H9 (cell line): ENCODE data around the gene LRP2. TPM values are rescaled to one million over a fixed set of nuclear protein-coding genes. Genes with fewer than 3 reads are reported as not detected.

Source experiments
- DNase-seq: peaks from one replicate; pipeline ENCODE4 v3.0.0-alpha.2; 2017
- H2AFZ ChIP-seq: one replicate; pipeline ENCODE4 v1.6.1; 2013; ENCODE audit warnings: mild to moderate bottlenecking, low read length, control low read depth, moderate library complexity
- H2AK5ac ChIP-seq: 2 replicates; pipeline ENCODE4 v1.6.1; 2013; ENCODE audit warnings: low read length, control low read depth, mixed read lengths; ENCODE audit not compliant: insufficient read length
- H2BK120ac ChIP-seq: one replicate; pipeline ENCODE4 v1.6.1; 2013; ENCODE audit warnings: low read depth, mild to moderate bottlenecking, low read length, control low read depth, inconsistent platforms; ENCODE audit not compliant: poor library complexity, severe bottlenecking
- H2BK12ac ChIP-seq: 2 replicates; pipeline ENCODE4 v1.6.1; 2013; ENCODE audit warnings: low read length, control low read depth, mixed read lengths, low read depth; ENCODE audit not compliant: insufficient read length
- H2BK15ac ChIP-seq: 2 replicates; pipeline ENCODE4 v1.6.1; 2013; ENCODE audit warnings: low read depth, low read length, control low read depth
- H2BK20ac ChIP-seq: one replicate; pipeline ENCODE4 v1.6.1; 2013; ENCODE audit warnings: low read depth, mild to moderate bottlenecking, low read length, control low read depth, inconsistent platforms; ENCODE audit not compliant: poor library complexity, severe bottlenecking
- H2BK5ac ChIP-seq: 2 replicates; pipeline ENCODE4 v1.6.1; 2013; ENCODE audit warnings: low read length, control low read depth, mixed read lengths; ENCODE audit not compliant: insufficient read length
- H3K14ac ChIP-seq: 2 replicates; pipeline ENCODE4 v1.6.1; 2013; ENCODE audit warnings: low read length, control low read depth; ENCODE audit not compliant: insufficient read depth
- H3K18ac ChIP-seq: 2 replicates; pipeline ENCODE4 v1.6.1; 2013; ENCODE audit warnings: low read depth, mild to moderate bottlenecking, mixed read lengths, low read length, control low read depth; ENCODE audit not compliant: insufficient read length
- H3K23ac ChIP-seq: 2 replicates; pipeline ENCODE4 v1.6.1; 2013; ENCODE audit warnings: low read length, control low read depth, mixed read lengths, low read depth; ENCODE audit not compliant: insufficient read length
- H3K23me2 ChIP-seq: 2 replicates; pipeline ENCODE4 v1.6.1; 2013; ENCODE audit warnings: low read depth, mild to moderate bottlenecking, mixed read lengths, low read length, control low read depth; ENCODE audit not compliant: insufficient read length, poor library complexity, severe bottlenecking
- H3K27ac ChIP-seq: 2 replicates; pipeline ENCODE4 v1.5.1; 2013; ENCODE audit warnings: low read length, control low read depth, mixed read lengths, low read depth; ENCODE audit not compliant: insufficient read length
- H3K27me3 ChIP-seq: 2 replicates; pipeline ENCODE4 v1.6.1; 2013; ENCODE audit warnings: low read length, control low read depth, inconsistent platforms; ENCODE audit not compliant: insufficient read depth
- H3K4ac ChIP-seq: 2 replicates; pipeline ENCODE4 v1.6.1; 2013; ENCODE audit warnings: low read depth, mild to moderate bottlenecking, control low read depth, inconsistent platforms, low read length, moderate library complexity
- H3K4me1 ChIP-seq: 2 replicates; pipeline ENCODE4 v1.6.1; 2013; ENCODE audit warnings: low read length, control low read depth, inconsistent platforms; ENCODE audit not compliant: insufficient read depth
- H3K4me2 ChIP-seq: 2 replicates; pipeline ENCODE4 v1.6.1; 2013; ENCODE audit warnings: low read length, control low read depth, mixed read lengths; ENCODE audit not compliant: insufficient read length, insufficient read depth
- H3K56ac ChIP-seq: 2 replicates; pipeline ENCODE4 v1.6.1; 2013; ENCODE audit warnings: low read depth, mild to moderate bottlenecking, mixed read lengths, low read length, control low read depth; ENCODE audit not compliant: insufficient read length
- H3K79me1 ChIP-seq: 2 replicates; pipeline ENCODE4 v1.6.1; 2013; ENCODE audit warnings: low read depth, mild to moderate bottlenecking, moderate library complexity, low read length, control low read depth, inconsistent platforms; ENCODE audit not compliant: insufficient read depth, poor library complexity, severe bottlenecking
- H3K79me2 ChIP-seq: 2 replicates; pipeline ENCODE4 v1.6.1; 2013; ENCODE audit warnings: low read length, control low read depth, inconsistent platforms; ENCODE audit not compliant: insufficient read depth
- H3K9ac ChIP-seq: 2 replicates; pipeline ENCODE4 v1.6.1; 2013; ENCODE audit warnings: low read length, control low read depth, mixed read lengths; ENCODE audit not compliant: insufficient read length; ENCODE audit errors: extremely low read depth
- H3K9me3 ChIP-seq: one replicate; pipeline ENCODE4 v1.6.1; 2013; ENCODE audit warnings: low read depth, low read length, inconsistent platforms; ENCODE audit not compliant: control insufficient read depth
- H3T11ph ChIP-seq: one replicate; pipeline ENCODE4 v1.6.1; 2013; ENCODE audit warnings: mild to moderate bottlenecking, low read length, control low read depth, inconsistent platforms
- H4K20me1 ChIP-seq: one replicate; pipeline ENCODE4 v1.6.1; 2013; ENCODE audit not compliant: control insufficient read depth, insufficient read length, insufficient read depth
- H4K5ac ChIP-seq: 2 replicates; pipeline ENCODE4 v1.6.1; 2013; ENCODE audit warnings: low read depth, mild to moderate bottlenecking, mixed read lengths, low read length, control low read depth; ENCODE audit not compliant: insufficient read length
- H4K8ac ChIP-seq: replicated peaks from 2 replicates; pipeline ENCODE4 v1.6.1; 2013; ENCODE audit warnings: low read length, control low read depth, mixed read lengths, low read depth; ENCODE audit not compliant: insufficient read length
- H4K91ac ChIP-seq: 2 replicates; pipeline ENCODE4 v1.6.1; 2013; ENCODE audit warnings: low read depth, mild to moderate bottlenecking, moderate library complexity, mixed read lengths, low read length, control low read depth; ENCODE audit not compliant: insufficient read length
- H3K27ac Mint-ChIP-seq, 3 experiments: 2 replicates in 2 of 3; 3 replicates in 1 of 3; pipeline ENCODE4 v1.8.0; 2020 to 2021; ENCODE audit warnings: mixed read lengths in 3 of 3, mild to moderate bottlenecking in 1 of 3, moderate library complexity in 1 of 3
- H3K27me3 Mint-ChIP-seq: 2 replicates; pipeline ENCODE4 v1.8.0; 2021; ENCODE audit warnings: low read depth, mild to moderate bottlenecking, moderate library complexity, mixed read lengths
- H3K36me3 Mint-ChIP-seq, 3 experiments: 2 replicates in 2 of 3; 3 replicates in 1 of 3; pipeline ENCODE4 v1.8.0; 2020 to 2021; ENCODE audit warnings: low read depth in 3 of 3, mixed read lengths in 3 of 3; ENCODE audit not compliant: insufficient read depth in 1 of 3
- H3K4me1 Mint-ChIP-seq, 2 experiments: 2 replicates each; pipeline ENCODE4 v1.8.0; 2020; ENCODE audit warnings: mixed read lengths in 2 of 2
- H3K4me3 Mint-ChIP-seq, 2 experiments: 2 replicates in 1 of 2; 3 replicates in 1 of 2; pipeline ENCODE4 v1.8.0; 2020 to 2021; ENCODE audit warnings: mild to moderate bottlenecking in 2 of 2, mixed read lengths in 2 of 2, moderate library complexity in 1 of 2
- H3K9me3 Mint-ChIP-seq, 2 experiments: 2 replicates in 1 of 2; 3 replicates in 1 of 2; pipeline ENCODE4 v1.8.0; 2020; ENCODE audit warnings: mild to moderate bottlenecking in 2 of 2, mixed read lengths in 2 of 2, moderate library complexity in 1 of 2
- CTCF ChIP-seq: fragments of 200-600 bp; sonication (generic); conservative IDR thresholded peaks from 3 replicates; pipeline ENCODE4 v1.8.0; 2021; ENCODE audit warnings: antibody characterized with exemption, mild to moderate bottlenecking
- WGBS: extraction: QIAGEN DNeasy Blood & Tissue Kit; methylation state at CpG from one replicate; pipeline ENCODE4 v1.1.7; 2013; ENCODE audit warnings: missing lambda C conversion rate, low lambda C conversion rate, mixed read lengths; ENCODE audit not compliant: insufficient read length; ENCODE audit errors: extremely low coverage; 5-methylcytosine and 5-hydroxymethylcytosine counted together
- total RNA-seq: library from RNA; stranded (reverse); gene quantifications from 2 replicates; pipeline ENCODE4 v1.2.1, GENCODE V29; 2021

Gene LRP2
- total RNA-seq, 1 experiment from 2014 or later = 1.4 TPM

- no peak overlapping the region for H2AFZ ChIP-seq
- Mint-ChIP-seq H3K9me3 (no peaks in the 10 kb centered on the region), H3K27ac (no peak overlapping the region), H3K36me3 (no peaks in the 10 kb centered on the region), H3K27me3 (no peaks in the 10 kb centered on the region), H3K4me1 (peaks cover 14 to 15% of the 10 kb centered on the region in 2 experiments), H3K4me3 (no peak overlapping the region)
- no peaks in the 10 kb centered on the region for H3K79me2 ChIP-seq
- H3K4ac ChIP-seq = no peak overlapping the region
- no peaks in the 10 kb centered on the region for H4K20me1 ChIP-seq
- H3K23me2 ChIP-seq = peaks cover 2% of the 10 kb centered on the region
- H3T11ph ChIP-seq = no peak overlapping the region
- no peak overlapping the region for H3K27ac ChIP-seq
- H3K9ac ChIP-seq = no peak overlapping the region
- H3K56ac ChIP-seq = no peak overlapping the region
- H4K91ac ChIP-seq = no peak overlapping the region
- H2BK5ac ChIP-seq = no peak overlapping the region
- H3K79me1 ChIP-seq = no peaks in the 10 kb centered on the region
- H3K14ac ChIP-seq = no peak overlapping the region
- H2BK120ac ChIP-seq = no peak overlapping the region
- TF ChIP-seq CTCF = no peak
- no peaks in the 10 kb centered on the region for H3K4me1 ChIP-seq
- no peak overlapping the region for H2BK20ac ChIP-seq
- H3K27me3 ChIP-seq = no peaks in the 10 kb centered on the region
- DNase-seq = no peak
- no peak overlapping the region for H3K4me2 ChIP-seq
- no CpG with 5 or more reads among the region's 2 CpGs for WGBS
- no peak overlapping the region for H2AK5ac ChIP-seq
- H3K23ac ChIP-seq = no peak overlapping the region
- no peak overlapping the region for H4K5ac ChIP-seq
- no peak overlapping the region for H2BK15ac ChIP-seq
- H3K18ac ChIP-seq = no peak overlapping the region
- H2BK12ac ChIP-seq = no peak overlapping the region
- no peaks in the 10 kb centered on the region for H3K9me3 ChIP-seq
- no peak overlapping the region for H4K8ac ChIP-seq
Measured at GRCh38 chr2:169386722-169387121, 24.4 kb upstream of the LRP2 start.
